Keratinocyte (primary cell): ENCODE data around the gene SOCS3.

Experiments used
- CTCF ChIP-seq, 3 experiments: IDR thresholded peaks in 1 of 3; conservative IDR thresholded peaks in 1 of 3; optimal IDR thresholded peaks in 1 of 3; 2 replicates in 2 of 3; 3 replicates in 1 of 3; pipeline versions ENCODE3 to v1.5.1; 2011; ENCODE audit warnings: low read length in 3 of 3, mild to moderate bottlenecking in 3 of 3, moderate library complexity in 2 of 3, control low read depth in 1 of 3, inconsistent platforms in 1 of 3; ENCODE audit not compliant: insufficient read depth in 2 of 3; ENCODE audit errors: extremely low read depth in 1 of 3
- EZH2 ChIP-seq: IDR thresholded peaks from one replicate; pipeline ENCODE4 v1.6.1; 2012; ENCODE audit warnings: inconsistent platforms, mild to moderate bottlenecking, low read length, moderate library complexity

GRCh38 chr17:78351449-78352006 lies 8.3 kb downstream of the SOCS3 start:
- TF ChIP-seq CTCF (optimal IDR thresholded peaks at IDR 0.05 in 1 of 3, IDR thresholded peaks at IDR 0.05 in 1 of 3, conservative IDR thresholded peaks at IDR 0.05 in 1 of 3; ENCODE audit: extremely low read depth in 1 of 3, insufficient read depth in 2 of 3, low read length in 3 of 3) (peak in 1 of 3 experiments; percentile 34), EZH2 (no peak)
